K562 (cell line): Measurements from ENCODE around the gene DIPK2A. TPM values are rescaled to one million over a fixed set of nuclear protein-coding genes. Genes with fewer than 3 reads are reported as not detected.

Experiments used
- BRD9 ChIP-seq: fragments of 450-650 bp; IDR thresholded peaks from 2 replicates; pipeline ENCODE4 v1.6.1; 2018; ENCODE audit warnings: low read depth; ENCODE audit not compliant: partially characterized antibody
- ETV1 ChIP-seq: fragments of 450-650 bp; conservative IDR thresholded peaks from 2 replicates; pipeline ENCODE4 v1.6.1; 2016; ENCODE audit warnings: missing genetic modification characterization, control low read depth, low read depth, missing compliant biosample characterization
- RAD21 ChIP-seq, 2 experiments: fragments of 250-450 bp in 1 of 2; fragments of 450-650 bp in 1 of 2; sonication (Bioruptor Pico) in 1 of 2; formaldehyde crosslinking in 1 of 2; IDR thresholded peaks in 1 of 2; conservative IDR thresholded peaks in 1 of 2; 2 replicates each; pipeline versions ENCODE4 v1.4.0 to v1.8.0; 2020 to 2022; ENCODE audit warnings: mild to moderate bottlenecking in 2 of 2, moderate library complexity in 1 of 2
- polyA plus RNA-seq, 8 experiments: library from polyadenylated mRNA; depleted of rRNA in 4 of 8; stranded (reverse) in 5 of 8; unstranded in 3 of 8; fragments of >200 nt; fragmentation: Nextera tagmentation in 2 of 8; fragmentation: Illumina TruSeq in 1 of 8; extraction: Ambion mirVana in 2 of 8; extraction: Trizol in 1 of 8; gene quantifications; 2 replicates each; pipeline versions ENCODE4 v1.2.1 to v1.2.3, GENCODE V29; 2011 to 2014; ENCODE audit warnings: inconsistent platforms in 1 of 8, missing spikeins in 1 of 8
- total RNA-seq, 7 experiments: library from RNA; depleted of rRNA in 6 of 7; stranded (reverse); fragments of >200 nt in 6 of 7; fragmentation: Illumina TruSeq in 2 of 7; extraction: Trizol in 2 of 7; gene quantifications; 2 replicates each; pipeline versions ENCODE4 v1.2.1 to v1.2.3, GENCODE V29; 2011 to 2021; ENCODE audit warnings: low replicate concordance in 1 of 7
- TF ChIP-seq, protein P1 (sequence below): fragments of 450-650 bp; IDR thresholded peaks from 2 replicates; pipeline ENCODE4 v1.7.1; 2018; ENCODE audit warnings: mild to moderate bottlenecking, low read depth; ENCODE audit not compliant: partially characterized antibody
- TF ChIP-seq, protein P2 (sequence below): IDR thresholded peaks from 2 replicates; pipeline ENCODE4 v1.6.1; 2011; ENCODE audit not compliant: insufficient read length; ENCODE audit errors: extremely low read depth
- TF ChIP-seq, protein P3 (sequence below), 2 experiments: IDR thresholded peaks; 2 replicates each; pipeline ENCODE4 v1.6.1; 2011; ENCODE audit warnings: borderline replicate concordance in 1 of 2, control low read depth in 1 of 2, low read depth in 1 of 2, low read length in 1 of 2, mild to moderate bottlenecking in 1 of 2, mixed read lengths in 1 of 2, moderate library complexity in 1 of 2; ENCODE audit not compliant: insufficient read depth in 1 of 2, insufficient read length in 1 of 2, poor library complexity in 1 of 2, severe bottlenecking in 1 of 2; ENCODE audit errors: extremely low read depth in 1 of 2
- TF ChIP-seq, protein P4 (sequence below): fragments of 450-650 bp; conservative IDR thresholded peaks from 2 replicates; pipeline ENCODE4 v1.6.1; 2016; ENCODE audit warnings: missing genetic modification characterization, low read depth, mild to moderate bottlenecking, control low read depth, missing compliant biosample characterization
- TF ChIP-seq, protein P5 (sequence below), 2 experiments: fragments of 450-650 bp; IDR thresholded peaks; 2 replicates each; pipeline ENCODE4 v1.6.1; 2018; ENCODE audit warnings: mild to moderate bottlenecking in 2 of 2, low read depth in 1 of 2; ENCODE audit not compliant: partially characterized antibody in 2 of 2
- TF ChIP-seq, protein P6 (sequence below), 3 experiments: IDR thresholded peaks in 2 of 3; conservative IDR thresholded peaks in 1 of 3; 2 replicates each; pipeline ENCODE4 v1.5.1; 2011 to 2012; ENCODE audit warnings: low read length in 3 of 3, mild to moderate bottlenecking in 3 of 3, control low read depth in 2 of 3, improper control_type of control experiment in 1 of 3, inconsistent platforms in 1 of 3, low read depth in 1 of 3, mixed read lengths in 1 of 3, moderate library complexity in 1 of 3; ENCODE audit not compliant: insufficient read depth in 2 of 3

DIPK2A gene
- total and polyA plus RNA-seq, 9 of the 15 experiments (the other 6 are each of a cell fraction or from before 2014, with no cell fraction given): 3.3 to 15.7 (median 7.8) TPM

DNA sequence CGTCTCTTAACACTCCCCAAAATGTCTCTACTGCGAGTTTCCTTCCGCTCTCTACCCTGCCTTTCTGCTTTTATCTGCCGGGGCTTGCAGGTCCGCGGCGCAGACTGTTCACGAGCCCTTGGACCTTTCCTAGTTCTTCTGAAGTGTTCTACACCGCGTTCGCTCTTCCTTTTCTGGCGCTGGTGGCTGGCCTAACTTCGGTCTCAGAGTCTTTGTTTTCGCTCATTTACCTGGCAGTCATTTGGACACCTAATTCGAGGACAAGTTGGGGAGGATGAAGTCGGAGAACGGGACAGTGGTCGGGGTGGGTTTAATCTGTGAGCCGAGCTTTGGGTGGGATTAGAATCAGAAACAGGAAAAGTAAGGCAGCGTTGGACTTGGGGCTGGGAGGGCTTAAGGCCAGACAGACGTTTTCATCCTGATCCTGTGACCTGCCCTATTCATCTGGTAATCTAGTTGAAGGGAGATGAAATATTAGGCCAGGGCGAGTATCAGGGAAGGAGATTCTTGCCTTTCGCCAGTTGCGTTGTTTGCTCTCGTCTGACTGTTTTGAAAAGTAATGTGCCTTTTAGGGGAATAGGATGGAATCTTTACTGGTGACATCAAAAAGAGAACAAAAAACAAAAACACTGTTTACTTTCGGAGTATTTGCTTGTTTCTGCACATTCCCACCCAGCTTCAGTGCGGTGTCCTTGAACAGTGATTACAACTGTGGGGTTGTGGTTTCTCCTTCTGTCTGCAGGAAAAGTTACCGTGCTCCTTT lies 1.8 kb downstream of the DIPK2A start (continued):
- TF ChIP-seq, protein P1, sequence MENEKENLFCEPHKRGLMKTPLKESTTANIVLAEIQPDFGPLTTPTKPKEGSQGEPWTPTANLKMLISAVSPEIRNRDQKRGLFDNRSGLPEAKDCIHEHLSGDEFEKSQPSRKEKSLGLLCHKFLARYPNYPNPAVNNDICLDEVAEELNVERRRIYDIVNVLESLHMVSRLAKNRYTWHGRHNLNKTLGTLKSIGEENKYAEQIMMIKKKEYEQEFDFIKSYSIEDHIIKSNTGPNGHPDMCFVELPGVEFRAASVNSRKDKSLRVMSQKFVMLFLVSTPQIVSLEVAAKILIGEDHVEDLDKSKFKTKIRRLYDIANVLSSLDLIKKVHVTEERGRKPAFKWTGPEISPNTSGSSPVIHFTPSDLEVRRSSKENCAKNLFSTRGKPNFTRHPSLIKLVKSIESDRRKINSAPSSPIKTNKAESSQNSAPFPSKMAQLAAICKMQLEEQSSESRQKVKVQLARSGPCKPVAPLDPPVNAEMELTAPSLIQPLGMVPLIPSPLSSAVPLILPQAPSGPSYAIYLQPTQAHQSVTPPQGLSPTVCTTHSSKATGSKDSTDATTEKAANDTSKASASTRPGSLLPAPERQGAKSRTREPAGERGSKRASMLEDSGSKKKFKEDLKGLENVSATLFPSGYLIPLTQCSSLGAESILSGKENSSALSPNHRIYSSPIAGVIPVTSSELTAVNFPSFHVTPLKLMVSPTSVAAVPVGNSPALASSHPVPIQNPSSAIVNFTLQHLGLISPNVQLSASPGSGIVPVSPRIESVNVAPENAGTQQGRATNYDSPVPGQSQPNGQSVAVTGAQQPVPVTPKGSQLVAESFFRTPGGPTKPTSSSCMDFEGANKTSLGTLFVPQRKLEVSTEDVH: peak; percentile 30
- TF ChIP-seq, protein P2, sequence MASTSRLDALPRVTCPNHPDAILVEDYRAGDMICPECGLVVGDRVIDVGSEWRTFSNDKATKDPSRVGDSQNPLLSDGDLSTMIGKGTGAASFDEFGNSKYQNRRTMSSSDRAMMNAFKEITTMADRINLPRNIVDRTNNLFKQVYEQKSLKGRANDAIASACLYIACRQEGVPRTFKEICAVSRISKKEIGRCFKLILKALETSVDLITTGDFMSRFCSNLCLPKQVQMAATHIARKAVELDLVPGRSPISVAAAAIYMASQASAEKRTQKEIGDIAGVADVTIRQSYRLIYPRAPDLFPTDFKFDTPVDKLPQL: no peak
- TF ChIP-seq, protein P3, sequence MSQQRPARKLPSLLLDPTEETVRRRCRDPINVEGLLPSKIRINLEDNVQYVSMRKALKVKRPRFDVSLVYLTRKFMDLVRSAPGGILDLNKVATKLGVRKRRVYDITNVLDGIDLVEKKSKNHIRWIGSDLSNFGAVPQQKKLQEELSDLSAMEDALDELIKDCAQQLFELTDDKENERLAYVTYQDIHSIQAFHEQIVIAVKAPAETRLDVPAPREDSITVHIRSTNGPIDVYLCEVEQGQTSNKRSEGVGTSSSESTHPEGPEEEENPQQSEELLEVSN (IDR thresholded peaks at IDR 0.05; ENCODE audit: borderline replicate concordance in 1 of 2, extremely low read depth in 1 of 2, insufficient read depth in 1 of 2, insufficient read length in 1 of 2, low read depth in 1 of 2, low read length in 1 of 2, poor library complexity in 1 of 2, severe bottlenecking in 1 of 2): no peak
- TF ChIP-seq, protein P4, sequence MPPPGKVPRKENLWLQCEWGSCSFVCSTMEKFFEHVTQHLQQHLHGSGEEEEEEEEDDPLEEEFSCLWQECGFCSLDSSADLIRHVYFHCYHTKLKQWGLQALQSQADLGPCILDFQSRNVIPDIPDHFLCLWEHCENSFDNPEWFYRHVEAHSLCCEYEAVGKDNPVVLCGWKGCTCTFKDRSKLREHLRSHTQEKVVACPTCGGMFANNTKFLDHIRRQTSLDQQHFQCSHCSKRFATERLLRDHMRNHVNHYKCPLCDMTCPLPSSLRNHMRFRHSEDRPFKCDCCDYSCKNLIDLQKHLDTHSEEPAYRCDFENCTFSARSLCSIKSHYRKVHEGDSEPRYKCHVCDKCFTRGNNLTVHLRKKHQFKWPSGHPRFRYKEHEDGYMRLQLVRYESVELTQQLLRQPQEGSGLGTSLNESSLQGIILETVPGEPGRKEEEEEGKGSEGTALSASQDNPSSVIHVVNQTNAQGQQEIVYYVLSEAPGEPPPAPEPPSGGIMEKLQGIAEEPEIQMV (tag): peak; percentile 72; the same call in 1 of the 2 replicates
- peak; percentile 34 for TF ChIP-seq BRD9
- TF ChIP-seq, protein P5, sequence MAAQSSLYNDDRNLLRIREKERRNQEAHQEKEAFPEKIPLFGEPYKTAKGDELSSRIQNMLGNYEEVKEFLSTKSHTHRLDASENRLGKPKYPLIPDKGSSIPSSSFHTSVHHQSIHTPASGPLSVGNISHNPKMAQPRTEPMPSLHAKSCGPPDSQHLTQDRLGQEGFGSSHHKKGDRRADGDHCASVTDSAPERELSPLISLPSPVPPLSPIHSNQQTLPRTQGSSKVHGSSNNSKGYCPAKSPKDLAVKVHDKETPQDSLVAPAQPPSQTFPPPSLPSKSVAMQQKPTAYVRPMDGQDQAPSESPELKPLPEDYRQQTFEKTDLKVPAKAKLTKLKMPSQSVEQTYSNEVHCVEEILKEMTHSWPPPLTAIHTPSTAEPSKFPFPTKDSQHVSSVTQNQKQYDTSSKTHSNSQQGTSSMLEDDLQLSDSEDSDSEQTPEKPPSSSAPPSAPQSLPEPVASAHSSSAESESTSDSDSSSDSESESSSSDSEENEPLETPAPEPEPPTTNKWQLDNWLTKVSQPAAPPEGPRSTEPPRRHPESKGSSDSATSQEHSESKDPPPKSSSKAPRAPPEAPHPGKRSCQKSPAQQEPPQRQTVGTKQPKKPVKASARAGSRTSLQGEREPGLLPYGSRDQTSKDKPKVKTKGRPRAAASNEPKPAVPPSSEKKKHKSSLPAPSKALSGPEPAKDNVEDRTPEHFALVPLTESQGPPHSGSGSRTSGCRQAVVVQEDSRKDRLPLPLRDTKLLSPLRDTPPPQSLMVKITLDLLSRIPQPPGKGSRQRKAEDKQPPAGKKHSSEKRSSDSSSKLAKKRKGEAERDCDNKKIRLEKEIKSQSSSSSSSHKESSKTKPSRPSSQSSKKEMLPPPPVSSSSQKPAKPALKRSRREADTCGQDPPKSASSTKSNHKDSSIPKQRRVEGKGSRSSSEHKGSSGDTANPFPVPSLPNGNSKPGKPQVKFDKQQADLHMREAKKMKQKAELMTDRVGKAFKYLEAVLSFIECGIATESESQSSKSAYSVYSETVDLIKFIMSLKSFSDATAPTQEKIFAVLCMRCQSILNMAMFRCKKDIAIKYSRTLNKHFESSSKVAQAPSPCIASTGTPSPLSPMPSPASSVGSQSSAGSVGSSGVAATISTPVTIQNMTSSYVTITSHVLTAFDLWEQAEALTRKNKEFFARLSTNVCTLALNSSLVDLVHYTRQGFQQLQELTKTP (IDR thresholded peaks at IDR 0.05; ENCODE audit: low read depth in 1 of 2, partially characterized antibody in 2 of 2): peak in 1 of 2 experiments; percentile 40
- peak; percentile 33 to 43 for TF ChIP-seq RAD21 (CRISPR knock-in tag; conservative IDR thresholded peaks at IDR 0.05 in 1 of 2, IDR thresholded peaks at IDR 0.05 in 1 of 2)
- TF ChIP-seq, protein P6, sequence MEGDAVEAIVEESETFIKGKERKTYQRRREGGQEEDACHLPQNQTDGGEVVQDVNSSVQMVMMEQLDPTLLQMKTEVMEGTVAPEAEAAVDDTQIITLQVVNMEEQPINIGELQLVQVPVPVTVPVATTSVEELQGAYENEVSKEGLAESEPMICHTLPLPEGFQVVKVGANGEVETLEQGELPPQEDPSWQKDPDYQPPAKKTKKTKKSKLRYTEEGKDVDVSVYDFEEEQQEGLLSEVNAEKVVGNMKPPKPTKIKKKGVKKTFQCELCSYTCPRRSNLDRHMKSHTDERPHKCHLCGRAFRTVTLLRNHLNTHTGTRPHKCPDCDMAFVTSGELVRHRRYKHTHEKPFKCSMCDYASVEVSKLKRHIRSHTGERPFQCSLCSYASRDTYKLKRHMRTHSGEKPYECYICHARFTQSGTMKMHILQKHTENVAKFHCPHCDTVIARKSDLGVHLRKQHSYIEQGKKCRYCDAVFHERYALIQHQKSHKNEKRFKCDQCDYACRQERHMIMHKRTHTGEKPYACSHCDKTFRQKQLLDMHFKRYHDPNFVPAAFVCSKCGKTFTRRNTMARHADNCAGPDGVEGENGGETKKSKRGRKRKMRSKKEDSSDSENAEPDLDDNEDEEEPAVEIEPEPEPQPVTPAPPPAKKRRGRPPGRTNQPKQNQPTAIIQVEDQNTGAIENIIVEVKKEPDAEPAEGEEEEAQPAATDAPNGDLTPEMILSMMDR (IDR thresholded peaks at IDR 0.05 in 2 of 3, conservative IDR thresholded peaks at IDR 0.05 in 1 of 3; ENCODE audit: insufficient read depth in 2 of 3, low read depth in 1 of 3, low read length in 3 of 3): no peak
- TF ChIP-seq ETV1 (tag): peak; percentile 59; the same call in 1 of the 2 replicates
